Measurements from ENCODE around the gene TMPRSS5. TPM values are rescaled to one million over a fixed set of nuclear protein-coding genes. Genes with fewer than 3 reads are reported as not detected.
"Not testable (repeated sequence)": the region's sequence is repeated elsewhere in the genome, so short reads cannot be mapped to it uniquely, and the experiment has no call there.

Gene TMPRSS5
- total RNA-seq (2014; rRNA removed; shearing (Covaris generic)): 0.17 and 0.62 TPM in 2 replicates

DNA sequence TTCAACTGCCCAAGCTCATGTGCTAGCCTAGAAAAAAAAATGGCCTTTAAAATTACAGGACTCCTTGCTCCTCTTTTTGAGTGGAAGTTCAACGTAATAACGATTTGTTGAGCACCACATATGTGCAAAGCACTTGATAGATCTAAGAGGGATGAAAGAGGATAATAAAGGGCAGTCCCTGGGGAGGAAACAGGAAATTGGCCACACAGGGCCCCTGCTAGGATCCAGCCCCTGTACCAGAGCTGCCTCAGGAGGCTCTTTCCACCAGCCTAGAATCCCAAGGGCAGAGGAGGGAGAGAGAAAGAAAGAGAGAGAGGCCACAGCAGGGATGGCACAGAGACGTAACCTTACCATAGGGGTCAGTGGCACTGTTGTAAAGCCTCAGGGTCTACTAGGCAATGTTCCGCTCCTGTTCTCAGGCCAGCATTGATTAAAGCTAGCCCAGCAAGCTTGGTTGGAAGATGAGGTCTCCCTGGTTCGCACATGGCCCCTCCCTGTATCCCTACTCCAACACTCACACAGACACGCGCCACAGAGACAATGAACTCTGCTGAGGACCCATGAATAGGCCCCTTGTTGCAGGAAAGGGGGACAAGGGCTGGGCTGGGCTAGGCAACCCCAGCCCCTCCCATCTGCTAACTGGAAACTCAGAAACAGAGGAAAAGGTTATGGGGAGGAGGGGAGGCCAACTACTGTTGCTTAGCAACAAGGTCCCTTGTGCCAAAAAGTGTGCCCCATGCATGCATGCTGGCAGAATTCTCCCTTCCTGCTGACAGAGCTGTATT is at the start of gene TMPRSS5:
TSS of gene TMPRSS5 (minus strand) at position 438 of the 785 bp plus-strand sequence. CDS start at position 354, 84 bp downstream.
- no peak for DNase-seq (ENCODE audit: low spot score)

DNA sequence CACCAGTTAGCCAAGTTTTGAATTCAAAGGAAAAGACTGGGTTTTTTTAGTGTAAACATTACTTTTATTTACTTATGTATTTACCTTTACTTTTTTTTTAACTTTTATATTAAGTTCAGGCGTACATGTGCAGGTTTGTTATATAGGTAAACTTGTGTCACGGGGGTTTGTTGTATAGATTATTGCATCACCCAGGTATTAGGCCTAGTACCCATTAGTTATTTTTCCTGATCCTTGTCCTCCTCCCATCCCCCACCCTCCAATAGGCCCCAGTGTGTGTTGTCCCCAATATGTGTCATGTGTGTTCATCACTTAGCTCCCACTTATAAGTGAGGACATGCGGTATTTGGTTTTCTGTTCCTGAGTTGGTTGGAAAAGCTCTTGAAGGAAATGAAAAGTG is 46.8 kb upstream of the TMPRSS5 start:
- no peak for DNase-seq (ENCODE audit: low spot score)

DNA sequence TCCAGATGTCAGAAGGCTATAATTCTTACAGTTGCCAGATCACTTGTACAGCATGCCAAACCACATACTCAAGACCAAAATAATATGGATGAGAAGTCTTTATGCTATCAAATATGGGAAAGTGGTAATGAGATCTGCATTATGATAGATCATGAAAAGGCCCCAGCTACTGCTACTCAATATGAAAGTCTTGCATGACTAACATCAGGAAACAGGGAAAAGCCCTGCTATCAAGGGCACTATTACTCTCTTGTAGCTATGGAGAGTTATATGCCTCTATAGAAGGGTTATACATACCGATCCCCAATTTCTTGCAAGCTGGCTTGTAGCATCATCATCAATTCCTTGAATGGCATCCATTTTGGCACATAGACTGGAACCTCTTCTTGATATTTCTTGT is 30.2 kb upstream of the TMPRSS5 start:
- DNase-seq (ENCODE audit: low spot score): no peak

DNA sequence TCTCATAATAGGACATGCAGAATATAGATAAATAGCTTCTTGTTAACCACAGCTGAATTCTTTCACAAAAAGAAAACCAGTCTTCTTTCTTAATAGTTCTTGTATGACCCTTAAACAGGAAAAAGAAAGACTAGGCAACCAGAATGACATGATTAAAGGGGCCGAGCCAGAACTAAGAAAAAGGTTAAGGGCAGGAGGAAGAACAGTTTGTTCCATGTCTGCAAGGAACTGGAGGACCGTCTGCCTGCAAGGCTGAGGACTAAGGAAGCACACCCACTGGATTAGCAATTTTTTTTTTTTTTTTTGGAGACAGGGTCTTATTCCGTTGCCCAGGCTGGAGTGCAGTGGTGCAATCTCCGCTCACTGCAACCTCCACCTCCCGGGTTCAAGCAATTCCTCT is 26.0 kb upstream of the TMPRSS5 start:
- DNase-seq (ENCODE audit: low spot score): no peak

DNA sequence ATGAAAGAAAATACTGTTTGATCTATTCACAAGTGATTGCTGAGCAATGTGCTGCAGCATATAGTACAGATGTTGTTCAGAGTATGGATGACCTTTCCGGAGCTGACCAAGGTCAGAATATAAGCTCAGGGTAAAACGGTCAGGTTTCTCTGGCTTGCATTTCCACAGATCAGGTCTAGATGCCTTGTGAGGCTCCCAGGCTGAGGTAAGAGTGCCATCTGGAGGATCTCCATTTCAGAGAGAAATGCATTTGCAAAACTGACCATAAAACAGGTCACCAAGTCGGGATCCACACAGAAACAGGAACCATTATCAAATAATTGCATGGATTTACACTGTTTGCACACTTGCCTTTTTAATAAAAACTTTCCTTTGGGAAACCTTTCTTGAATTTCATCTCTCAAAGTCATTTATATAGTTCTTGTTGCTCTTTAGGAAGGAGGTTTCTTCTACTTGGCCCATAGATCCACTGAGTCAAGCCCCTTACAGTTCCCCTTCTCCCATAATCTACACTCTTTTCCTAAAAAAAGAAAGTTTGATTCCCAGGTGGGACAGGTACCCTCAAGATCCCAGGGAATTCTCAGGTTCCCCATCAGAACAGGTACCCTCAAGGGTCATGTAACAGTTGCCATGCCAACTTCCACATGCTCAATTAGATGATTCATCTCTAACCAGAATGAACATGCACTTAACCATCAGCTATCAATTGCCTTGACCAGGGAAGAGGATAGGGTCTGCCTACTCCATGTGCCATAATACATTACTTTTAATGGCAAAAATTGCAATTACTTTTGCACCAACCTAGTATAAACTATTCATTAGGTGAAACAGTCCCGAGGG is 25.0 kb upstream of the TMPRSS5 start:
- DNase-seq (ENCODE audit: low spot score): peak; percentile 26

DNA sequence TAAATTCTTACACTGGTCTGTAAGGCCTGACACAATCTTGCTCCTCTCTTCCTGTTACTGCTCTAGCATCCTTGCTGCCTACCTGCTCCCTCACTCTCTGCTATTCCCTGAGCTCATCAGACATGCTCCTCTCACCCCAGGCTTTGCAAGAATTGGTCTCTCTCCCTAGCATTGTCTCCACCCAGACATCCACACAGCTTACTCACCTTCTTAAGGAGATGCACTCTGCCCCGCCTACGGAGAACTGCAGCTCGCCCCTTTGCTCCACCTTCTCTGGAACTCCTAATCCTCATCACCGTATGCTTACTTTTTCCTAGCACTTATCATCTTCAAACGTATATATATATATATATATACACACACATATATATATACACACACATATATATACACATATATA is 23.3 kb upstream of the TMPRSS5 start:
- peak; percentile 10 for DNase-seq (ENCODE audit: low spot score)

DNA sequence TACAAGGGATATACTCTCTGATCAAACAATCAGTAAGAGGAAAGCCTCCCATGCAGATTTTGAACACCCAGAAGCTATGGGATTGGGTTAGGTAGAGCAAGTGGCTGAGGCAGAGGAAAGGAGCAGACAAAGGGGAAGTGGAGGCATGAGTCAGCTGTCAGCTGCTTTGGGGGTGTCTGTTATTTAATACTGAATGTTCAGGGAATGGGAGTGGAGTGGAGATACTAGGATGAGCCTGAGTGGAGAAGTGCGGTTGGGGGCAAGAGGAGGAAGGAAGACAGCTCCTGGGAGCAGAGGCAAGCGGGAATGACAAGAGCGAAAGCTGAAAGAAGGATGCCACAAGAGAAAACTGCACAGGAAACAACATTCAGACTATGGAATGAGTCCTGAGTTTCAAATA is 22.7 kb upstream of the TMPRSS5 start:
- DNase-seq (ENCODE audit: low spot score): no peak

DNA sequence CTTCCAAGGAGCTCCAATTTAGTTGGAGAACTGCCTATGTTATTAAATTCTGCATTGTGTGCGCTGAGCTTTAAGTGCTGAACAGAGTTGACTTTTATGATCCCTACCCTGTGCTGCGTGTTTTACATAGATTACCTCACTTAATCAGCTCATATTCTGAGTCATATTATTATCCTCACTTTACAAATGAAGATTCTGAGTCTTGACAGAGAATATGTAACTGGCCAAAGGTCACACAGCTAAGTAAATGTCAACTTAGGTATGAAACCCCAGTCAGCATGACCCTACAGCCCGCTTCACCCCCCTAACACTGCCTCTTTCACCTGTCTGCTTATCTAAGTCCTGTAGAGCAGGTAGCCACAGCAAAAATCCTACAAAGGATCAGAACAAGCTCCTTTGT is 19.8 kb upstream of the TMPRSS5 start:
- no peak for DNase-seq (ENCODE audit: low spot score)

DNA sequence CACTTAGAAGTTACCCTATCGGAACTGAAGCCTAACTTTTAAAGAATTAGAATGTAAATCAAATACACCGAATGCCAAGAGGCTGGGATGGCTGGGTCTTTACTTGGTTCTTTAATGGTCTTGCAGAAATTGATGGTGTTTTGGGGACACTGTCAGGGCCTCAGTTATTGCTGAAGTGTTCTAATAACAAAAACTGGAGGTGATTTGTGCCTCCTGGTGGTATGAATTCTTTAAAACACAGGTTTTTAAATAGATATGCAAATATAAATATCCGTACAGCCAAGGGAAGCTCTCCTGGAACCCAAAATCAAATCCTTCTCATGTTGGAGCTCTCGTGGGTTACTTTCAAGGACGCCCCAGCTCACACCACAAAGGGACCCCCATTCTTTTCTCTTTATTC is 19.3 kb upstream of the TMPRSS5 start:
- no peak for DNase-seq (ENCODE audit: low spot score)

DNA sequence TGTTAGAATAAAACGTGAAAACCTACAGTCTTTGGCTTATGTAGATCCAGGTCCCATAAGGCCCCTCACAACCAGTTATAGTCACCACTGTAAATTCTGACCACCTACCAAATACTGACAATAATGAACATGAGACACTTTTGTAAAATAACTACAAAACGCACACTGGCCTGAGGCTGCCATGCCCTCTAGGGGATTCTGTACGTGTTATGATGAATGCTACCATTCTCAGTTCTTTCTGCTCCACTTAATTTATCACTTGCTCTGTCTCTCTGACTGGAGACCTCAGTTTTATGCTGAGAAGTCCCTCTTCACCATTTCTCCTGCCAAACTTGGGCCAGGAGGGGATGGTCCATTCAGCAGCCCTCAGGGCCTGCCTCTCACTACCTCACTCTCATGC is 18.7 kb upstream of the TMPRSS5 start:
- DNase-seq (ENCODE audit: low spot score): no peak

DNA sequence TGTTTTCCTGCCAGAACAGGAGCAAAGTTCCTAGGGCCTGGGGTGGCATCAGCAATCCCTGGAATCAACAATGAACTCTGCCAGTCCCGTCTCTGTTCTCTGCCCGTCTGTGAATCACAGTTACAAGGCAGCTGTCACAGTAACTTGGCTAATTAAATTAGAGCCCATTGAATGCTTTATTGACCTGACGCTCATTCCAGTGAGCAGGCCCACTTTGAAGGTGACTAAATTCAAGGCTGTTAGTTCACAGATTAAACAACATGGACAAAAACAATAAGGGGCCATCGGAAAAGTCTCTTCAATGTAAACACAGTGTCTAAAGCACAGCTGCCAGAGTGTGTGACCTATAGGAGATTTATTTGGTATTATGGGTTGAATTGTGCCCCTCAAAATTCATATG is 17.7 kb upstream of the TMPRSS5 start:
- no peak for DNase-seq (ENCODE audit: low spot score)

DNA sequence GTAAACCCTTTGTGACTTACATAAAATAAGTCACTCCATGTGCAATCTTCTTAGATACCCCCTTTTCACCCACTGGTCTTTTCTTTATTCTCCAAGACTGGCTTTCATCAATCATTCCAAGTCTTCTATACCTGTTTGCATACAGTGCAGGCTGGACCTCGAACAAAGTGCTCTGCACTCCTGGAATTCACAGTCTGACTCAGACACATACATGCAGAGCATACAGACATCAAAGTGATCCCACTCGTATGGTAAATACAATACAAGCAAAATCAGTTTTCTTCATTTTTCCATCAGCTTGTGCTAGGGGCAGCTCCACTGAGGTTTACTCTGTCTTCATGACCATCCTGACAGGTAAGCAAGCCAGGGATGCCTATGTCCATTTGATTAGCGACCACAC is 16.8 kb upstream of the TMPRSS5 start:
- no peak for DNase-seq (ENCODE audit: low spot score)

DNA sequence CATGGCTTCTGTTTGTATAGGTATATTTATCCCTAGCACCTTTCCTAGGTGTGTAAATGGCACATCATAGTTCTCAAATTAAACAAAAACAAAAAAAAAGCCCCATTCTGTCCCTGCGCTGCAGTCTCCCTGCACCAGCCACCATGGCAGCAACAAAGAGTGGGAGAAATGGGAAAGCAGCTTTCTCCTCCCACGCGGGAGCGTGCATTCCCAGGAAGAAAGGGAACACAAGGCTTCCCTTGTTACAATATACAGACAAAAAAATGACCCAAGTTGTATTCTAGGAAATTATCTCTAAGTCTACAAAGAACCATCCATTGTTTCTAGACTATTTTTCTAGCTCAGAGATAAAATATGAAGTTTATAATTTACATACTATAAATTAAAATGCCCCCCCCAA is 16.1 kb upstream of the TMPRSS5 start:
- DNase-seq (ENCODE audit: low spot score): no peak

DNA sequence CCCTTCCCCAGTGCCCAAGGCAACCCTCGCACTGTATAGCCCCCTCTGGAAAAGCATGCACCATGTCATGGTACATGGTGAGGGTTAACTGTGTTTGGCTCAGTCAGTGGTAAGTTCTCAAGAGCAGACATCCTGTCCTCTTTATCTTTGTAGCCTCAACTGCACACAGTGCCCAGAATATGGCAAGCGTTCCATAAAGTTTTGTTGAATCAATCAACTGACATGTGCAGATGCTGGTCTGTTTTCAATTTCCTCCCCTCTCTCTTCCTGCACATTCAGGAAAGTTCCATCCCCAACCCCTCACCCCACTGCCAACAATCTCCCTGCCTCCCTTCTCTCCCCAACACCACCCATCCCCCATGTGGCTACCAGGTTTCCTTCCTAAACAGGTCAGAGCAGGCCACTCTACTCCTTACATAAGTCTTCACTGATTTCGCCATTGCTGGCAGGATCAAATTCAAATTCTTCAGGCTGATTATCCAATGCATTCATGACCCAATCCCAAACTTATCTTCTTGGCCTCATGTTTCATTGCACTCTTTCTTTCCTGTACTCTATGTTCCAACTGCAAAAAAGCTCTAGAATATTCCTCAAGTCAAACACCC is 15.5 kb upstream of the TMPRSS5 start:
- no peak for DNase-seq (ENCODE audit: low spot score)

DNA sequence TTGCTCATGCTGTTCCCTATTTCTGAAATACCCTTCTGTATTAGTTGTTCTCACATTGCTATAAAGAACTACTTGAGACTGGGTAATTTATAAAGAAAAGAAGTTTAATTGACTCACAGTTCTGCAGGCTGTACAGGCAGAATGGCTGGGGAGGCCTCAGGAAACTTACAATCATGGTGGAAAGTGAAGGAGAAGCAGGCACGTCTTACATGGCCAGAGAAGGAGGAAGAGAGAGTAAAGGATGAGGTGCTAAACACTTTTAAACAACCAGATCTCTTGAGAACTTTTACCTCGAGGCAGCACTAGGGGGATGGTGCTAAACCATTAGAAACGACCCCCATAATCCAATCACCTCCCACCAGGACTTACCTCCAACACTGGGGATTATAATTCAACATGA is 14.4 kb upstream of the TMPRSS5 start:
- DNase-seq (ENCODE audit: low spot score): not testable (repeated sequence)

DNA sequence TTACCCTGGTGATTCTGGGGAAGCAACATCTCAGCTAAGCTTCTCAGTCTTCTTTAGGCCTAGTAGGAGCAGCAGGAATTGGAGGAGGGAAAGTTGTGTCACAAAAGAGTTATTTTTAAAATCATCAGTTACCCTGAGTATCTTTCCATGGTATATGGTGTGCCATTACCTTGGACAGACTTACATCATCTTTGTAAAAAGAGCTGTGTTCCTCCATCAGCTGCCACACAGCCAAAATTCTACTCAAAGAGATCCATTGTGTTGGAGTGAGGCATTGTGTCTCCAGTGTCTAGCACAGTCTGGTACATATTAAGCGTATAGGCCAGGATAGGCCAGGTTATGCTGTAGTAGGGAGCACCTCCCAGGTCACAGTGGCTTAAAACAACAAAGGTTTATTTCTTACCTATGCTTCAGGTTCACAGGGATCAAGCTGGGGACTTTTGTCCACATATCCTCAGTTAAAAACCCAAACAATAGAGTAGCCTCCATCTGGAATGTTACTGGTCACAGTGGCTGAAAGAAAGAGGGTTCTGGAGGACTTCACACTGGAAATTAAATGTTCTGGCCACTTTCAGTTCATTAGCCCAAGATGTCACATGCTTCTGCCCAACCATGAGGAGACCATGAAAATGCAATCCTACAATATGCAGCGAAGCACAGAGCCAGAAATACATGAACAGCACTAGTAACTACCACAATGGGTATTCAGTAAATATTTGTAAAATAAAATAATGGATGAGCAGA is 9.9 kb upstream of the TMPRSS5 start:
- no peak for DNase-seq (ENCODE audit: low spot score)

DNA sequence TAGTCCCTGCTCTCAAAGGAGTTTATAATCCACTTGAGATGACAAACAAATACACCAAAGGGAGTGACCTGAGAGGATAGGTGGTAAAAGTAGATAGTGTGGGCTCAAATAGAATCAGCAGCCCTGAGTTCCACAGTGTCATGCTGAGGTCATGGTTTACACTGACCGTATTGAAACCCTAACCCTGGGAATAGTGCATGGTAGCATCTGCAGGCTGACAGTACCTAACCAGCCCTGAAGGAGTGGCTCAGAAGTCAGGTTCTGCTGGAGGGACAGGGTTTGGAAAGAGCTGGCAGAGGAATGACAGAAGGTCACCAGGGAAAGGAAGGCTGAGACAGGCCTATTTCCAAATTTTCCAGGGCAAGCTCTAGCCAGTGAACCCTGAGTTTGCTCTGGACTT is 9.2 kb upstream of the TMPRSS5 start:
- DNase-seq (ENCODE audit: low spot score): no peak

DNA sequence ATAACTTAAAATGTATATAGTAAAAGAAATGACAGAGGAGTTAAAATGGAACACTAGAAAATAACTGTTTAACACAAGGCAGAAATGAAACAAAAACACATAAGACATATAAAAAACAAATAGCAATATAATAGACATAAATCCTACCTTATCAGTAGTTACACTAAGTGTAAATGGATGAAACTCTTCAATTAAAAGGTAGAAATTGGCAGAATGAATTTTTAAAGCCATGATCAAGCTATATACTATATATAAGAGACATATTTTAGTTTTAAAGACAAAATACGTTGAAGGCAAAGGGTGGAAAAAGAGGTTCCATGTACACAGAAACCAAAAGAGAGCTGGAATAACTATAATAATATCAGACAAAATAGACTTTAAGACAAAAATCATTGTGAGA is 4.9 kb upstream of the TMPRSS5 start:
- DNase-seq (ENCODE audit: low spot score): no peak

DNA sequence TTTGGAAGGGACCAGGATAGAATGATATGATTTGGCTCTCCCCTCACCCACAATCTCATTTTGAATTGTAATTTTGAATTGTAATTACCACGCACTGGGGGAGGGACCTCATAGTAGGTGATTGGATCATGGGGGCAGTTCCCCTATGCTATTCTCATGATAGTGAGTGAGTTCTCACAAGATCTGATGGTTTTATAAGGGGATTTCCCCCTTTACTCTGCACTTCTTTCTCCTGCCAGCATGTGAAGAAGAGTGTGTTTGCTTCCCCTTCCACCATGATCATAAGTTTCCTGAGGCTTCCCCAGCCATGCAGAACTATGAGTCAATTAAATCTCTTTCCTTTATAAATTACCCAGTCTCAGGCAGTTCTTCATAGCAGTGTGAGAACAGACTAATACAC is 2.6 kb downstream of the TMPRSS5 start:
- not testable (repeated sequence) for DNase-seq (ENCODE audit: low spot score)

DNA sequence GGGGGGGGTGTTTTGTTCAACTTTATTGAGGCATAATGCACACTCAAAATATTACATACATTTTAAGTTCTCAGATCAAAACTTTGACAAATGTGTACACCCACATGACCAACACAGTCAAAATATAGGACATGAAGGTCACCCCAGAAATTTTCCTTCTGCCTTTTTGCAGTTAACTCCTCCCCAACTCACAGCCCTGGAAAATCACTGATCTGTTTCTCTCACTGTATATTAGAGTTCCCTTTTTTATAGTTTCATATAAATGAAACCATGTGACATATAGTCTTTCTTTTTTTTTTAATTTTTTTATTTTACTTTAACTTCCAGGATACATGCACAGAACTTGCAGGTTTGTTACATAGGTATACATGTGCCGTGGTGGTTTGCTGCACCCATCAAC is 4.6 kb downstream of the TMPRSS5 start:
- no peak for DNase-seq (ENCODE audit: low spot score)

DNA sequence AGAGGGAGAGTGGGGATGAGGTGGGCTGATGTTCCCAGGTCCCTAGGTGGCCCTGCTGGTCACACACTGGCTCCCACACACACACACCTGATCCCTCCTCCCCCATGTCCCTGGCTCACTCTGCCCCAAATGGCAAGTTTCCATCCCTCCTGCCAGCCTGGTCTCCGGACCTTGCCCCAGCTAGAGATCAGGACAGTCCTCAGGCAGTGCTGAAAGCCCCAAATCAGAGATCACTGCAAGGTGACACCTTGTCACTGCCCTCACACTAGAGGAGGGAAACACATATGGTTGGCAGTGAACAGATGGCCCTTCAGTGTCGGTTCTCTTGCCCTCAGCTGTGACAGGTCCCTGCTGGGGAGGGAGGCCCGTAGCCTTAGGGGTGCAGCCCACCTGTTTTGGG is 7.6 kb downstream of the TMPRSS5 start:
- DNase-seq (ENCODE audit: low spot score): no peak
